D721Med (cell line): ENCODE results near the gene CAMK1D.

Experiments
- DNase-seq: peaks from one replicate; pipeline ENCODE4 v3.0.0; 2011; ENCODE audit warnings: low spot score; ENCODE audit not compliant: insufficient read length
- FAIRE-seq: peaks from 2 replicates; lab custom pipeline; 2011; peaks lifted over from hg19 to GRCh38; lab: Jason Lieb, UNC
- TF ChIP-seq, protein P1 (sequence below): IDR thresholded peaks from 2 replicates; pipeline ENCODE4 v1.5.1; 2012; ENCODE audit warnings: mild to moderate bottlenecking, control low read depth; ENCODE audit not compliant: insufficient read depth; ENCODE audit errors: missing control alignments

CAMK1D gene

GRCh38 chr10:12504176-12504575 is 154.8 kb downstream of the CAMK1D start:
- TF ChIP-seq, protein P1, sequence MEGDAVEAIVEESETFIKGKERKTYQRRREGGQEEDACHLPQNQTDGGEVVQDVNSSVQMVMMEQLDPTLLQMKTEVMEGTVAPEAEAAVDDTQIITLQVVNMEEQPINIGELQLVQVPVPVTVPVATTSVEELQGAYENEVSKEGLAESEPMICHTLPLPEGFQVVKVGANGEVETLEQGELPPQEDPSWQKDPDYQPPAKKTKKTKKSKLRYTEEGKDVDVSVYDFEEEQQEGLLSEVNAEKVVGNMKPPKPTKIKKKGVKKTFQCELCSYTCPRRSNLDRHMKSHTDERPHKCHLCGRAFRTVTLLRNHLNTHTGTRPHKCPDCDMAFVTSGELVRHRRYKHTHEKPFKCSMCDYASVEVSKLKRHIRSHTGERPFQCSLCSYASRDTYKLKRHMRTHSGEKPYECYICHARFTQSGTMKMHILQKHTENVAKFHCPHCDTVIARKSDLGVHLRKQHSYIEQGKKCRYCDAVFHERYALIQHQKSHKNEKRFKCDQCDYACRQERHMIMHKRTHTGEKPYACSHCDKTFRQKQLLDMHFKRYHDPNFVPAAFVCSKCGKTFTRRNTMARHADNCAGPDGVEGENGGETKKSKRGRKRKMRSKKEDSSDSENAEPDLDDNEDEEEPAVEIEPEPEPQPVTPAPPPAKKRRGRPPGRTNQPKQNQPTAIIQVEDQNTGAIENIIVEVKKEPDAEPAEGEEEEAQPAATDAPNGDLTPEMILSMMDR = no peak
- DNase-seq (no peak), FAIRE-seq (no peak)

- no peak for FAIRE-seq
Measured at GRCh38 chr10:12504628-12505027, 155.3 kb downstream of the CAMK1D start.

DNA sequence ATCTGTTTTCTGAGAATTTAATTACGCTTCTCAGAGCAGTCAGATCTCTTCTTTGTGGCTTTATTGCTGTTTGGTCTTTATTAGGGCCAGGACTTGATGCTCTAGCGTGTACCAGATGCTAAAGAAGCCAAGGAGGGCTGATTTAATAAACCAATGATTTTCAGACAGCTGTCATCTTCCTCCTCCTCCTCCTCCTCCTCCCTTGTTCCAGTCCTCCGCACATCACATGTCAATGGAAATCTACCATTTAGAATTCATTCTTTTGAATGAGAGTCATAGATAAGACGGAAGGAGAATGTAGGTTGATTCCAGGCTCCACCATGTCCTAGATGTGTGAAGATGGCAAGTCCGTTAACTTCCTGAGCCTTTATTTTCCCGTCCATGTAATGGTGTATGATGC is 156.3 kb downstream of the CAMK1D start:
- TF ChIP-seq, protein P1 = no peak
- DNase-seq (no peak), FAIRE-seq (no peak)

More at GRCh38 chr10:12504628-12505027, 155.3 kb downstream of the CAMK1D start:
- no peak for DNase-seq
- TF ChIP-seq, protein P1 = no peak

DNA sequence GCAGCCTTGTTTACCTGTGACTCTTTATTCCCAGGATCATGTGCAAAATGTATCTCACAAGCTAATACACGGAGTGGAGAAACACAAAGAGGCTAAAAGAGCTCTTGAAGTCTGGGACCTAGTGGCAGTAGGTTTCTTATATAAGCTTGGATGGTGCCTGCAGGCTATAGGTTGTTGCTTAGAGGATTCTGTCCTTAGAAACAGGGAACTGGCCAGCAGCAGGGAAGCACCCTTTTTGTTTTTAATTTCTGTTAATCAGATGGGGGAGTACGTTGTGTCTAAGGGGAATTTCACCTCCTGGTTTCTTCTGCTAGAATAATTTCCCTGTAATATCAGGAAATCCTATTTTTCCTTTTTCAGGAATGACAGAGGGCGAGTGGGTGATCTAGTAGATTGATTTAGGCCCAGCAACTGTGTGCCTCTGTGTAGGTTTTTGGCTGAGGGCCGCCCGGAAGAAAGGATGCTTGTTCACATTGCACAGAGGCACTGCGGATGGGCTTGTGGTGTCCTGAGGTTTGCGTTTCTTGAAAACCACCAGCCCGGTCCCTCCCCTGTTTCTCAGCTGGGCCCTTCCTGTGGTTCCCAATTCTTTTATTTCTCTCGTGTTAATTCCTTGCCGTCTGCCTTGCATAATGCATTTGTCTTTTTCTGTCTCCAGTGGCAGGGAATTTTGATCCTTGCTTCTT is 158.0 kb downstream of the CAMK1D start:
- TF ChIP-seq, protein P1 = no peak
- no peak for FAIRE-seq

DNA sequence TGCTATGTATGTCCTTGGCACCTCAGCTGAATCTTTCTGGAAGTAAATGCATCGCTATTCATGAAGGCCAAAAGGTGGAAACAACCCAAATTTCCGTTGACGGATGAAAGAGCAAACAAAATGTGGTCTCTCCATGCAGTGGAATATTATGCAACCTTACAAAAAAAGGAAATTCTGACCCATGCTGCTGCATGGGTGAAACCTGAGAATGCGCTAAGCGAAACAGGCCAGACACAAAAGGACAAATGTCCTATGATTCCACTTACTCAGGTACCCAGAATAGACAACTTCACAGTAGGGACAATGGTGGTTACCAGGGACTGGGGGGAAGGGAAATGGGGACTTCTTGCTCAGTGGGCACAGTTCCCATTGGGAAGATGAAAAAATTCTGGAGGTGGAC is 158.8 kb downstream of the CAMK1D start:
- TF ChIP-seq, protein P1 = no peak
- FAIRE-seq = no peak
- no peak for DNase-seq

More for the DNA sequence above, 158.0 kb downstream of the CAMK1D start:
- DNase-seq = no peak

- TF ChIP-seq, protein P1 = no peak
- DNase-seq (no peak), FAIRE-seq (no peak)
Measured at GRCh38 chr10:12509016-12509793, 159.9 kb downstream of the CAMK1D start.

- DNase-seq (no peak), FAIRE-seq (no peak)
- TF ChIP-seq, protein P1 = no peak
Measured at GRCh38 chr10:12509794-12510100, 160.4 kb downstream of the CAMK1D start.
